Parietal lobe (tissue), 1 donor: Measurements from ENCODE around the gene SPDYE1. TPM values are rescaled to one million over a fixed set of nuclear protein-coding genes. Genes with fewer than 3 reads are reported as not detected.

Experiments
- total RNA-seq: library from RNA; depleted of rRNA; stranded (reverse); fragments of >200 nt; gene quantifications from one replicate; pipeline ENCODE4 v1.2.3, GENCODE V29; 2014

SPDYE1 gene
- total RNA-seq = not detected

GRCh38 chr7:43997532-43997931 lies at the start of gene SPDYE1:
SPDYE1 (plus strand) TSS chr7:43997897; CDS start chr7:43999950, 2,053 bp downstream.

GRCh38 chr7:44044315-44045225 lies 46.9 kb downstream of the SPDYE1 start, which contains the start of gene DBNL:
DBNL (plus strand) TSS chr7:44044702; CDS start chr7:44044738, 36 bp downstream.

Other genes starting within 250 kb of the SPDYE1 start
- gene BLVRA, start 239.2 kb upstream of the SPDYE1 start, total RNA-seq = 16.3 TPM
- 18.8 TPM for gene MRPS24, start 128.4 kb upstream of the SPDYE1 start, total RNA-seq
- 37.2 TPM for gene URGCP, start 91.3 kb upstream of the SPDYE1 start, total RNA-seq
- 14.7 TPM for gene UBE2D4, start 71.5 kb upstream of the SPDYE1 start, total RNA-seq
- gene DBNL, start 46.8 kb downstream of the SPDYE1 start, total RNA-seq = 82.0 TPM
- gene PGAM2, start 67.7 kb downstream of the SPDYE1 start, total RNA-seq = 2.5 TPM
- gene POLM, start 84.6 kb downstream of the SPDYE1 start, total RNA-seq = 14.4 TPM
- gene AEBP1, start 106.4 kb downstream of the SPDYE1 start, total RNA-seq = 10.3 TPM
- gene POLD2, start 125.7 kb downstream of the SPDYE1 start, total RNA-seq = 56.7 TPM
- gene MYL7, start 143.4 kb downstream of the SPDYE1 start, total RNA-seq = not detected
- 5.3 TPM for gene GCK, start 191.5 kb downstream of the SPDYE1 start, total RNA-seq
- gene YKT6, start 203.1 kb downstream of the SPDYE1 start, total RNA-seq = 57.3 TPM